Smooth muscle cell (in vitro differentiated cells): ENCODE results near the gene EIF4B. TPM values are rescaled to one million over a fixed set of nuclear protein-coding genes. Genes with fewer than 3 reads are reported as not detected.

ENCODE experiments used
- DNase-seq: peaks from one replicate; lab custom pipeline; 2025; ENCODE audit not compliant: unreplicated experiment; lab: John Stamatoyannopoulos, UW
- H2AFZ ChIP-seq: fragments of 200-600 bp; sonication (generic); 2 replicates; pipeline ENCODE4 v1.6.0; 2016; ENCODE audit warnings: antibody characterized with exemption, low read depth, mild to moderate bottlenecking
- H3F3A ChIP-seq: fragments of 200-600 bp; sonication (generic); 2 replicates; pipeline ENCODE4 v1.6.0; 2017; ENCODE audit warnings: antibody characterized with exemption, low read depth
- H3K27ac ChIP-seq: fragments of 200-600 bp; sonication (generic); 2 replicates; pipeline ENCODE4 v1.5.1; 2016; ENCODE audit warnings: low read depth, mild to moderate bottlenecking
- H3K27me3 ChIP-seq: fragments of 200-600 bp; sonication (generic); 2 replicates; pipeline ENCODE4 v1.6.1; 2016; ENCODE audit warnings: low read depth, mild to moderate bottlenecking
- H3K36me3 ChIP-seq: fragments of 200-600 bp; sonication (generic); 2 replicates; pipeline ENCODE4 v1.5.1; 2016; ENCODE audit warnings: low read depth
- H3K4me1 ChIP-seq: fragments of 200-600 bp; sonication (generic); 2 replicates; pipeline ENCODE4 v1.5.1; 2016; ENCODE audit warnings: low read depth
- H3K4me2 ChIP-seq: fragments of 200-600 bp; sonication (generic); 2 replicates; pipeline ENCODE4 v1.6.0; 2016; ENCODE audit warnings: mild to moderate bottlenecking
- H3K4me3 ChIP-seq: fragments of 200-600 bp; sonication (generic); 2 replicates; pipeline ENCODE4 v1.5.1; 2016; ENCODE audit warnings: mild to moderate bottlenecking
- H3K79me2 ChIP-seq: fragments of 200-600 bp; sonication (generic); 2 replicates; pipeline ENCODE4 v1.6.0; 2016; ENCODE audit warnings: low read depth, mild to moderate bottlenecking
- H3K9ac ChIP-seq: fragments of 200-600 bp; sonication (generic); 2 replicates; pipeline ENCODE4 v1.6.0; 2016; ENCODE audit warnings: low read depth
- H3K9me3 ChIP-seq: fragments of 200-600 bp; sonication (generic); replicated peaks from 2 replicates; pipeline ENCODE4 v1.5.1; 2016; ENCODE audit warnings: low read depth
- H4K20me1 ChIP-seq: fragments of 200-600 bp; sonication (generic); 2 replicates; pipeline ENCODE4 v1.6.0; 2016; ENCODE audit warnings: low read depth
- WGBS: methylation state at CpG from one replicate; pipeline ENCODE4 v1.1.7; 2016; ENCODE audit warnings: low lambda C conversion rate; 5-methylcytosine and 5-hydroxymethylcytosine counted together
- polyA plus RNA-seq: library from polyadenylated mRNA; unstranded; fragments of >200 nt; fragmentation: Nextera tagmentation; extraction: Ambion mirVana; gene quantifications from 2 replicates; pipeline ENCODE4 v1.2.1, GENCODE V29; 2016
- total RNA-seq: library from RNA; depleted of rRNA; stranded (reverse); fragments of >200 nt; gene quantifications from 2 replicates; pipeline ENCODE4 v1.2.3, GENCODE V29; 2014
- TF ChIP-seq, protein P1 (sequence below): fragments of 200-600 bp; sonication (generic); IDR thresholded peaks from 2 replicates; pipeline ENCODE4 v1.5.1; 2017; ENCODE audit warnings: borderline replicate concordance, mild to moderate bottlenecking, antibody characterized with exemption; ENCODE audit not compliant: insufficient read depth, poor library complexity, severe bottlenecking

The EIF4B gene
- total and polyA plus RNA-seq, 2 experiments from 2014 or later, result 39.9 to 241 TPM

DNA sequence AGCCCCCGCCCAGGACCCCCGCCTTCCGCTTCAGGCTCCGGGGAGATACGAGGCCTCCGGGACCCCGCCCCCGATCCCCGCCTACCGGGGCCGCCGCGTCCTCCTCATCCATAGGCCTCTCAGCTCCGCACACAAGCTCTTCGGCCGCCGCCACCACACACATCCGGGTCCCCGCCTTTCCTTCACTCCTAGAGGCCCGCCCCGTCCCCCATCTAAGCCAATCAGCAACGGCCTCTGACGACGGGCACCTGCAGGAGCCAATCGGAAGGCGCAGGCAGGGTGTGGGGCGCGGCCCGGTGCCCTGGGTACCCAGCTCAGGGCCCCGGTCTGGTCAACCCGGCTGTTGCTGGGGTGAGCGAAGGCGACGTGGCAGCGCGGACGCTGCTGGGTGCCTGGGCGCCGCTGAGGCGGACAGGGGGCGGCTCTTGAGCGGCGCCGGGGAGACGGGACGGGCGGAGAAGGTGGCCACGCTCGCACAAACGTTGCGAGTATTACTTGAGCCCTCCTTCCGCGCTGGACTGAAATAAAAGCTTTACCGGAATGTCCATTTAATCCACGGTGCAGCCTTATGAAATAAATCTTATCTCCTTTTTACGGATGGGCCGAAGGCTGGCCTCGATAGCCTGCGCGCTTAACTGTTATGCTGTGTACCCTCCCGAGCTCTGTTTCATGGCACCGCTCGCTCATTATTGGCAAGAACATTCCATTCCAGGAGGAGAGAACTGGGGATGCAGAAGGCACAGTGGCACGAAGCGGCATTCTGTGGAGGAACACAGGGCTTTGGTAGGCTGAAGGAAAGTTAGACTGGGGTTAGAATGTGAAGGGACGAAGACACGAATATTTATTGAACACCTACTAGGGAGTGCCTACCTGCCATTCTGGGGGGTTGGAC, 73.2 kb downstream of the EIF4B start, which contains the start of gene SPRYD3:
SPRYD3 (minus strand) TSS at position 165 of the 892 bp plus-strand sequence; CDS start at position 108, 57 bp downstream.
- peaks cover 8% of the 10 kb centered on the region for H3F3A ChIP-seq
- peak within 1 kb of the TSS; percentile 76 for H3K9ac ChIP-seq
- peak within 1 kb of the TSS; percentile 81 for H2AFZ ChIP-seq
- no peaks in the 10 kb centered on the region for H3K9me3 ChIP-seq
- peaks cover 19% of the 10 kb centered on the region for H4K20me1 ChIP-seq
- no peaks in the 10 kb centered on the region for H3K36me3 ChIP-seq
- peak within 1 kb of the TSS; percentile 81 for H3K27ac ChIP-seq
- WGBS, result 4% methylated on average over 52 of the region's 67 CpGs
- DNase-seq, result peak; percentile 94
- H3K4me1 ChIP-seq, result peaks cover 8% of the 10 kb centered on the region
- TF ChIP-seq, protein P1, sequence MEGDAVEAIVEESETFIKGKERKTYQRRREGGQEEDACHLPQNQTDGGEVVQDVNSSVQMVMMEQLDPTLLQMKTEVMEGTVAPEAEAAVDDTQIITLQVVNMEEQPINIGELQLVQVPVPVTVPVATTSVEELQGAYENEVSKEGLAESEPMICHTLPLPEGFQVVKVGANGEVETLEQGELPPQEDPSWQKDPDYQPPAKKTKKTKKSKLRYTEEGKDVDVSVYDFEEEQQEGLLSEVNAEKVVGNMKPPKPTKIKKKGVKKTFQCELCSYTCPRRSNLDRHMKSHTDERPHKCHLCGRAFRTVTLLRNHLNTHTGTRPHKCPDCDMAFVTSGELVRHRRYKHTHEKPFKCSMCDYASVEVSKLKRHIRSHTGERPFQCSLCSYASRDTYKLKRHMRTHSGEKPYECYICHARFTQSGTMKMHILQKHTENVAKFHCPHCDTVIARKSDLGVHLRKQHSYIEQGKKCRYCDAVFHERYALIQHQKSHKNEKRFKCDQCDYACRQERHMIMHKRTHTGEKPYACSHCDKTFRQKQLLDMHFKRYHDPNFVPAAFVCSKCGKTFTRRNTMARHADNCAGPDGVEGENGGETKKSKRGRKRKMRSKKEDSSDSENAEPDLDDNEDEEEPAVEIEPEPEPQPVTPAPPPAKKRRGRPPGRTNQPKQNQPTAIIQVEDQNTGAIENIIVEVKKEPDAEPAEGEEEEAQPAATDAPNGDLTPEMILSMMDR, result no peak
- H3K79me2 ChIP-seq, result peaks cover 19% of the 10 kb centered on the region
- H3K27me3 ChIP-seq, result no peaks in the 10 kb centered on the region
- H3K4me3 ChIP-seq, result peak within 1 kb of the TSS; percentile 75
- peak within 1 kb of the TSS; percentile 85 for H3K4me2 ChIP-seq

DNA sequence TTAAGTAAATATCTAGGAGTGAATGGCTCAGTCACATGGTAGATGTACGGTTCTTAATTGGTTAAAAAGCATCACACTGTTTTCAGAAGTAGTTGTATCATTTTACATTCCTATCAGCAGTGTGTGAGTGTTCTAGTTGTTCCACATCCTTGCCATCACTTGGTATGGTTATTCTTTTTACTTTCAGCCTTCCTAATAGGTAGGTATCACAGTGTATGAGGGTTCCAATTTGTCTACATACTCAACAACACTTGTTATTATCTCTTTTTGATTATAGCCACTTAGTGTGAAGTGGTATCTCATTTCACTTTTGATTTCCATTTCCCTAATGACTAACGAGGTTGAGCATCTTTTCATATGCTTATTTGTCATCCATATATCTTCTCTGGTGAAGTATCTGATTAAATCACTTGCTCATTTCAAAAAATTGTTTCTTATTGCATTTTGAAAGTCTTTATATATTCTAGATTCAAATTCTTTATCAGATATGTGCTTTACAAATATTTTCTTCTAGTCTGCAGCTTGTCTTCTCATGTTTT, 76.5 kb downstream of the EIF4B start:
- Histone ChIP-seq H3K27me3 (no peaks in the 10 kb centered on the region), H3K4me2 (no peak overlapping the region), H3K79me2 (peaks cover 11% of the 10 kb centered on the region), H3K9me3 (no peaks in the 10 kb centered on the region), H3K27ac (no peak overlapping the region), H4K20me1 (no peaks in the 10 kb centered on the region), H3K4me3 (no peak overlapping the region), H3K36me3 (no peaks in the 10 kb centered on the region), H3K4me1 (peaks cover 8% of the 10 kb centered on the region), H3K9ac (no peak overlapping the region), H3F3A (peaks cover 8% of the 10 kb centered on the region), H2AFZ (no peak overlapping the region)
- WGBS, result 76% methylated on average over 2 of the region's 2 CpGs
- no peak for DNase-seq
- TF ChIP-seq, protein P1, result no peak

DNA sequence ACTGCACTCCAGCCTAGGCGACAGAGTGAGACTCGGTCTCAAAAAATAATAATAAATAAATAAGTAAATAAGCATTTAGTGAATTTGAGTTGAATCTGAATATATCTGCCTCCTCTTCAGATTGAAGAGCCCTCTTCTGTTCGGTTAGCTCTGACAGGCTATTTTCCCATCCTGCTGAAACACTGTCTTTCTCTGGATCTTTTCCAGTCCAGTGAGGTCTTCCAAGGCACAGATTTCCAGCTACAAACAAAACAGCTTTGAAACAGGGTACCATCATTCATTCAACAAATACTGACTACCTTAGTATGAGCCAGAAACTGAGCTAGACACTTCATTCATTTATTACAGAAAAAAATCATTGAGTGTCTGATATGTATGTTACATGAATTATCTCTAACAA, 80.1 kb downstream of the EIF4B start:
- H3K27ac ChIP-seq, result no peak overlapping the region
- 91% methylated on average over 3 of the region's 3 CpGs for WGBS
- peaks cover 4% of the 10 kb centered on the region for H3K27me3 ChIP-seq
- H2AFZ ChIP-seq, result no peak overlapping the region
- H3K4me1 ChIP-seq, result no peaks in the 10 kb centered on the region
- no peak overlapping the region for H3K4me2 ChIP-seq
- no peaks in the 10 kb centered on the region for H4K20me1 ChIP-seq
- no peak for DNase-seq
- TF ChIP-seq, protein P1, result no peak
- H3K79me2 ChIP-seq, result no peaks in the 10 kb centered on the region
- H3K9me3 ChIP-seq, result no peaks in the 10 kb centered on the region
- no peak overlapping the region for H3K9ac ChIP-seq
- H3K4me3 ChIP-seq, result no peak overlapping the region
- H3F3A ChIP-seq, result no peaks in the 10 kb centered on the region
- H3K36me3 ChIP-seq, result no peaks in the 10 kb centered on the region
